H1 (cell line): ENCODE data around the gene LAX1. TPM values are rescaled to one million over a fixed set of nuclear protein-coding genes. Genes with fewer than 3 reads are reported as not detected.
A peak's percentile ranks its signal among the peaks of the same experiment; 100 is the strongest.

ENCODE experiments used
- CTCF ChIA-PET: fragments of 300-600 bp; sonication (Branson Sonifier 250); formaldehyde crosslinking; loops from one replicate; lab custom pipeline; 2021; ENCODE audit not compliant: partially characterized antibody; lab: Charles Lee
- POLR2A ChIA-PET: fragments of 300-600 bp; sonication (Branson Sonifier 250); formaldehyde crosslinking; loops from one replicate; lab custom pipeline; 2021; ENCODE audit warnings: inconsistent platforms; ENCODE audit not compliant: partially characterized antibody; lab: Charles Lee
- DNase-seq, 2 experiments: peaks; one replicate each; pipeline versions ENCODE4 v3.0.0 to v3.0.0-alpha.2; 2010 to 2022; ENCODE audit warnings: low spot score in 2 of 2, low read depth in 1 of 2, mixed read lengths in 1 of 2
- FAIRE-seq: peaks from 2 replicates; lab custom pipeline; 2011; peaks lifted over from hg19 to GRCh38; lab: Jason Lieb, UNC
- H2AFZ ChIP-seq: 2 replicates; pipeline ENCODE4 v1.8.1; 2012; ENCODE audit warnings: low read length, inconsistent platforms
- H2AK5ac ChIP-seq: 2 replicates; pipeline ENCODE4 v1.6.1; 2013; ENCODE audit warnings: low read depth, low read length
- H2BK120ac ChIP-seq: replicated peaks from 2 replicates; pipeline ENCODE3; 2013; ENCODE audit warnings: low read depth, low read length, inconsistent platforms
- H2BK12ac ChIP-seq: 2 replicates; pipeline ENCODE4 v1.6.1; 2013; ENCODE audit warnings: low read depth, low read length
- H2BK15ac ChIP-seq: 2 replicates; pipeline ENCODE4 v1.6.1; 2013; ENCODE audit warnings: low read length
- H2BK20ac ChIP-seq: 2 replicates; pipeline ENCODE4 v1.6.1; 2013; ENCODE audit warnings: low read length
- H2BK5ac ChIP-seq: 2 replicates; pipeline ENCODE4 v1.6.1; 2013; ENCODE audit warnings: low read depth, low read length
- H3K14ac ChIP-seq: 2 replicates; pipeline ENCODE4 v1.6.1; 2013; ENCODE audit warnings: inconsistent platforms; ENCODE audit not compliant: insufficient read length
- H3K18ac ChIP-seq: 2 replicates; pipeline ENCODE4 v1.6.1; 2013; ENCODE audit warnings: low read length; ENCODE audit errors: extremely low read depth
- H3K23ac ChIP-seq: 2 replicates; pipeline ENCODE4 v1.6.1; 2013; ENCODE audit warnings: inconsistent platforms; ENCODE audit not compliant: insufficient read length
- H3K23me2 ChIP-seq: 2 replicates; pipeline ENCODE4 v1.6.1; 2013; ENCODE audit warnings: low read depth, low read length
- H3K27ac ChIP-seq: 2 replicates; pipeline ENCODE4 v1.6.1; 2011; ENCODE audit warnings: low read depth, low read length, inconsistent platforms
- H3K27me3 ChIP-seq, 4 experiments: replicated peaks in 1 of 4; 1 replicate in 1 of 4; 2 replicates in 3 of 4; pipeline versions ENCODE4 v1.6.1 to v1.8.1; 2011 to 2013; ENCODE audit warnings: low read length in 3 of 4, mild to moderate bottlenecking in 3 of 4, inconsistent platforms in 2 of 4, mixed read lengths in 2 of 4, moderate library complexity in 1 of 4; ENCODE audit not compliant: control insufficient read depth in 3 of 4, insufficient read depth in 3 of 4; ENCODE audit errors: extremely low read depth in 1 of 4
- H3K36me3 ChIP-seq, 4 experiments: 2 replicates each; pipeline versions ENCODE4 v1.6.1 to v1.8.1; 2011 to 2013; ENCODE audit warnings: mild to moderate bottlenecking in 4 of 4, low read length in 3 of 4, moderate library complexity in 2 of 4, control low read depth in 1 of 4, inconsistent platforms in 1 of 4; ENCODE audit not compliant: insufficient read depth in 4 of 4, control insufficient read depth in 2 of 4
- H3K4ac ChIP-seq: replicated peaks from 2 replicates; pipeline ENCODE3; 2013; ENCODE audit warnings: low read length, low read depth, mixed read lengths, inconsistent platforms; ENCODE audit not compliant: insufficient read length
- H3K4me1 ChIP-seq, 4 experiments: replicated peaks in 1 of 4; 1 replicate in 1 of 4; 2 replicates in 3 of 4; pipeline versions ENCODE4 v1.6.1 to v1.8.1; 2011 to 2013; ENCODE audit warnings: low read length in 3 of 4, inconsistent platforms in 2 of 4, mixed read lengths in 1 of 4; ENCODE audit not compliant: insufficient read depth in 4 of 4, control insufficient read depth in 3 of 4
- H3K4me2 ChIP-seq, 2 experiments: 2 replicates each; pipeline versions ENCODE4 v1.6.1 to v1.8.1; 2011 to 2013; ENCODE audit warnings: low read depth in 2 of 2, low read length in 2 of 2, control low read depth in 1 of 2, inconsistent platforms in 1 of 2, mild to moderate bottlenecking in 1 of 2; ENCODE audit not compliant: insufficient read depth in 1 of 2
- H3K4me3 ChIP-seq, 4 experiments: fragments of 200-600, 300-600 bp in 1 of 4; sonication (generic), shearing (Covaris generic), sonication (Bioruptor Twin) in 1 of 4; 2 replicates each; pipeline versions ENCODE4 v1.5.1 to v1.8.1; 2011 to 2016; ENCODE audit warnings: low read length in 4 of 4, low read depth in 3 of 4, control low read depth in 2 of 4, inconsistent platforms in 2 of 4, mild to moderate bottlenecking in 2 of 4, mixed read lengths in 1 of 4, moderate library complexity in 1 of 4; ENCODE audit not compliant: insufficient read depth in 2 of 4; ENCODE audit errors: extremely low read depth in 1 of 4
- H3K56ac ChIP-seq: replicated peaks from 2 replicates; pipeline ENCODE3; 2013; ENCODE audit warnings: low read depth, mild to moderate bottlenecking, mixed read lengths, low read length, inconsistent platforms; ENCODE audit not compliant: insufficient read length
- H3K79me1 ChIP-seq: 2 replicates; pipeline ENCODE4 v1.6.1; 2013; ENCODE audit warnings: low read depth, low read length, control low read depth
- H3K79me2 ChIP-seq, 2 experiments: 2 replicates each; pipeline versions ENCODE4 v1.6.1 to v1.8.1; 2012 to 2013; ENCODE audit warnings: low read length in 2 of 2, mild to moderate bottlenecking in 2 of 2, inconsistent platforms in 1 of 2; ENCODE audit not compliant: insufficient read depth in 2 of 2, control insufficient read depth in 1 of 2
- H3K9ac ChIP-seq, 4 experiments: replicated peaks in 1 of 4; 1 replicate in 1 of 4; 2 replicates in 3 of 4; pipeline versions ENCODE4 v1.6.1 to v1.8.1; 2011 to 2013; ENCODE audit warnings: low read depth in 3 of 4, low read length in 3 of 4, control low read depth in 2 of 4, mild to moderate bottlenecking in 2 of 4, moderate library complexity in 2 of 4, inconsistent platforms in 1 of 4; ENCODE audit errors: extremely low read depth in 1 of 4
- H3K9me3 ChIP-seq, 2 experiments: 2 replicates each; pipeline versions ENCODE4 v1.6.1 to v1.8.1; 2012 to 2013; ENCODE audit warnings: mild to moderate bottlenecking in 2 of 2, moderate library complexity in 2 of 2, control low read depth in 1 of 2, inconsistent platforms in 1 of 2, low read depth in 1 of 2, low read length in 1 of 2, mixed read lengths in 1 of 2; ENCODE audit not compliant: insufficient read depth in 2 of 2
- H4K20me1 ChIP-seq, 2 experiments: replicated peaks in 1 of 2; 2 replicates each; pipeline versions ENCODE3 to v1.8.1; 2011 to 2013; ENCODE audit warnings: inconsistent platforms in 2 of 2, low read length in 2 of 2, mild to moderate bottlenecking in 1 of 2; ENCODE audit not compliant: insufficient read depth in 2 of 2, control insufficient read depth in 1 of 2
- H4K5ac ChIP-seq: 2 replicates; pipeline ENCODE4 v1.6.1; 2013; ENCODE audit warnings: low read length, low read depth, mixed read lengths, inconsistent platforms; ENCODE audit not compliant: insufficient read length
- H4K8ac ChIP-seq: 2 replicates; pipeline ENCODE4 v1.8.0; 2013; ENCODE audit warnings: mild to moderate bottlenecking, moderate library complexity, low read length, inconsistent platforms; ENCODE audit not compliant: insufficient read depth; ENCODE audit errors: extremely low read depth
- H4K91ac ChIP-seq: replicated peaks from 2 replicates; pipeline ENCODE3; 2013; ENCODE audit warnings: low read length, mixed read lengths, inconsistent platforms; ENCODE audit not compliant: insufficient read length
- BRCA1 ChIP-seq: IDR thresholded peaks from 2 replicates; pipeline ENCODE4 v1.6.1; 2012; ENCODE audit warnings: low read depth, low read length, improper control_type of control experiment
- POLR2A ChIP-seq, 2 experiments: IDR thresholded peaks; 1 replicate in 1 of 2; 2 replicates in 1 of 2; pipeline ENCODE4 v1.6.1; 2011; ENCODE audit warnings: low read depth in 2 of 2, low read length in 2 of 2, mild to moderate bottlenecking in 2 of 2; ENCODE audit errors: control extremely low read depth in 1 of 2
- WGBS, 2 experiments: shearing (Covaris generic) in 1 of 2; methylation state at CpG; one replicate each; pipeline versions ENCODE4 v1.1.6 to v1.1.7; 2013 to 2015; ENCODE audit warnings: low lambda C conversion rate in 2 of 2, mixed read lengths in 2 of 2, inconsistent platforms in 1 of 2, low coverage in 1 of 2, missing lambda C conversion rate in 1 of 2; ENCODE audit not compliant: insufficient replicate concordance in 2 of 2, insufficient coverage in 1 of 2, insufficient read length in 1 of 2; ENCODE audit errors: extremely low coverage in 1 of 2, missing lambda C conversion rate in 1 of 2; 5-methylcytosine and 5-hydroxymethylcytosine counted together
- polyA plus RNA-seq, 7 experiments: library from polyadenylated mRNA; depleted of rRNA in 3 of 7; stranded (reverse) in 5 of 7; unstranded in 2 of 7; fragments of >200 nt in 5 of 7; fragments of 200-250 nt in 2 of 7; gene quantifications; 1 replicate in 5 of 7; 2 replicates in 1 of 7; 4 replicates in 1 of 7; pipeline versions ENCODE4 v1.2.1 to v1.2.3, GENCODE V29; 2011 to 2013; ENCODE audit warnings: missing spikeins in 2 of 7, mixed read lengths in 2 of 7
- total RNA-seq: library from RNA; stranded (reverse); fragmentation: NEBNext Ultra II Directional; extraction: Animal tissue kit (Norgen Biotek cat#: 25700); gene quantifications from 2 replicates; pipeline ENCODE4 v1.2.1, GENCODE V29; 2021

LAX1 gene
- total and polyA plus RNA-seq, 2 of the 8 experiments (the other 6 are each of a cell fraction or from before 2014, with no cell fraction given), result 0.11 TPM; not detected in 1

DNA sequence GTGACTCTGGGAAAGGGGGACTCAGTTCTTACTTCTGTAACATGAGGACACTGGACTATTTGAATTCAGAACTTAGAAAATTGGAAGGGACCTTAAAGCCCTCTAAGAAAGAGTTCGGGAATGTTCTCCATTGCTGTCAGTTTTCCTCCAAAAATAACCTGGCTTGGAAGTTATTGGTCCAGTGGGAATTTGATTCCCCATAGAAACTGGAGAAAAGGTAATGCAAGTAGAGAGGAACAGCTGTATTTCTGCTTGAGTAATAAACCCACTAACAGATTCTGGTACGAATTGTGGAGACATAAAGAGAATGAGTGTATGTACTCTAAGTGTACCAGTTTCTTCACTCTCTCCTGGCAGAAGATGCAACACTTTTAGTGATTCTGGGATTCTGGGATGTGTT lies 32.2 kb downstream of the LAX1 start:
- Histone ChIP-seq H2BK20ac (no peak overlapping the region), H3K9ac (peak overlapping the region in 1 of 4 experiments; percentile 38; a peak in 1 of 7 replicates), H3K4ac (no peak overlapping the region)

More for the DNA sequence above, 32.2 kb downstream of the LAX1 start:
- Histone ChIP-seq H3K18ac (no peak overlapping the region), H4K5ac (no peak overlapping the region), H3K4me2 (peak overlapping the region; percentile 78 to 84), H2BK15ac (no peak overlapping the region), H3K79me1 (peaks cover 7% of the 10 kb centered on the region), H2BK120ac (no peak overlapping the region), H3K4me3 (peak overlapping the region; percentile 84 to 92 (median 86)), H3K27me3 (no peaks in the 10 kb centered on the region), H2BK5ac (no peak overlapping the region), H3K23me2 (no peaks in the 10 kb centered on the region), H4K8ac (no peak overlapping the region), H4K20me1 (peaks cover 0 to 9% of the 10 kb centered on the region in 2 experiments), H3K23ac (no peak overlapping the region), H3K79me2 (peaks cover 33 to 60% of the 10 kb centered on the region in 2 experiments), H4K91ac (no peak overlapping the region)
- CTCF ChIA-PET, result no interaction called here
- no peak for FAIRE-seq
- TF ChIP-seq POLR2A (IDR thresholded peaks at IDR 0.05; ENCODE audit: control extremely low read depth in 1 of 2, low read depth in 2 of 2, low read length in 2 of 2), result peak in 1 of 2 experiments; percentile 25; a peak in 1 of 3 replicates
- no peak for TF ChIP-seq BRCA1
- TF ChIP-seq, all 59 proteins: peak for 1
- Histone ChIP-seq H3K36me3 (peaks cover 0 to 35% (median 15%) of the 10 kb centered on the region in 4 experiments; a peak in 4 of 8 replicates), H3K4me1 (peaks cover 0 to 4% (median 0%) of the 10 kb centered on the region in 4 experiments; a peak in 1 of 7 replicates), H2AFZ (no peak overlapping the region), H3K14ac (no peak overlapping the region), H3K56ac (no peak overlapping the region), H2AK5ac (no peak overlapping the region), H3K27ac (no peak overlapping the region), H3K9me3 (peaks cover 4 to 10% of the 10 kb centered on the region in 2 experiments; a peak in 2 of 4 replicates), H2BK12ac (no peak overlapping the region)
- POLR2A ChIA-PET, result interaction anchor here (1.0 to 4.2 kb wide), 7 partner anchors 10 to 278 kb away, joined by 3 to 20 read pairs (median 3); no protein-coding TSS in a partner anchor
- DNase-seq, result no peak
- WGBS, 2 experiments, result 88% methylated on average over 2 of the region's 2 CpGs; no CpG with 5 or more reads in 1 of the 2 experiments
